Ishikawa (cell line): Measurements from ENCODE around the gene TPRG1.

Experiments used
- CEBPB ChIP-seq: IDR thresholded peaks from 2 replicates; pipeline ENCODE4 v1.6.1; 2012
- CREB1 ChIP-seq: IDR thresholded peaks from 2 replicates; pipeline ENCODE4 v1.6.1; 2012; ENCODE audit warnings: low read depth
- EGR1 ChIP-seq: IDR thresholded peaks from 2 replicates; pipeline ENCODE4 v1.6.1; 2012
- EP300 ChIP-seq: IDR thresholded peaks from 2 replicates; pipeline ENCODE4 v1.6.1; 2012; ENCODE audit warnings: borderline replicate concordance
- FOXM1 ChIP-seq: IDR thresholded peaks from 2 replicates; pipeline ENCODE4 v1.6.1; 2012; ENCODE audit warnings: low read depth, borderline replicate concordance
- MAX ChIP-seq: IDR thresholded peaks from 2 replicates; pipeline ENCODE4 v1.6.1; 2012
- NFIC ChIP-seq: IDR thresholded peaks from 2 replicates; pipeline ENCODE4 v1.6.1; 2012
- RAD21 ChIP-seq: IDR thresholded peaks from 2 replicates; pipeline ENCODE4 v1.6.1; 2012; ENCODE audit warnings: low read depth
- REST ChIP-seq: IDR thresholded peaks from 2 replicates; pipeline ENCODE4 v1.6.1; 2012; ENCODE audit warnings: low read depth, mild to moderate bottlenecking
- TAF1 ChIP-seq: IDR thresholded peaks from 2 replicates; pipeline ENCODE4 v1.6.1; 2012; ENCODE audit warnings: low read depth, mild to moderate bottlenecking
- TCF12 ChIP-seq: IDR thresholded peaks from 2 replicates; pipeline ENCODE4 v1.6.1; 2012; ENCODE audit warnings: low read depth
- TEAD4 ChIP-seq: IDR thresholded peaks from 2 replicates; pipeline ENCODE4 v1.6.1; 2012
- USF1 ChIP-seq: IDR thresholded peaks from 2 replicates; pipeline ENCODE4 v1.6.1; 2012
- YY1 ChIP-seq: IDR thresholded peaks from 2 replicates; pipeline ENCODE4 v1.6.1; 2012; ENCODE audit warnings: low read depth
- ZBTB7A ChIP-seq: IDR thresholded peaks from 2 replicates; pipeline ENCODE4 v1.6.1; 2012; ENCODE audit warnings: low read depth

The TPRG1 gene

GRCh38 chr3:189286188-189286587 lies 114.4 kb downstream of the TPRG1 start:
- TF ChIP-seq USF1: no peak
- TF ChIP-seq CREB1: no peak
- no peak for TF ChIP-seq RAD21
- TF ChIP-seq FOXM1: no peak
- TF ChIP-seq YY1: no peak
- TF ChIP-seq EGR1: no peak
- TF ChIP-seq EP300: no peak

- TF ChIP-seq NFIC (no peak), YY1 (no peak), TAF1 (no peak), CREB1 (no peak), MAX (no peak), ZBTB7A (no peak), USF1 (no peak)
These were observed 115.1 kb downstream of the TPRG1 start for GRCh38 chr3:189286916-189287315.

GRCh38 chr3:189288348-189289235 lies 116.8 kb downstream of the TPRG1 start:
- TF ChIP-seq TCF12: no peak
- TF ChIP-seq YY1: no peak
- TF ChIP-seq RAD21: no peak
- TF ChIP-seq REST: no peak
- TF ChIP-seq NFIC: no peak
- no peak for TF ChIP-seq ZBTB7A
- no peak for TF ChIP-seq EGR1
- TF ChIP-seq EP300: no peak
- TF ChIP-seq CEBPB: no peak
- TF ChIP-seq TEAD4: no peak
- no peak for TF ChIP-seq CREB1
- no peak for TF ChIP-seq MAX
- TF ChIP-seq FOXM1: no peak
- no peak for TF ChIP-seq USF1
- TF ChIP-seq TAF1: no peak

GRCh38 chr3:189289251-189289650 lies 117.5 kb downstream of the TPRG1 start:
- TF ChIP-seq ZBTB7A: no peak

GRCh38 chr3:189292667-189293484 lies 121.1 kb downstream of the TPRG1 start:
- TF ChIP-seq TCF12 (peak; percentile 99), YY1 (peak; percentile 55), TEAD4 (peak; percentile 96), ZBTB7A (no peak), RAD21 (peak; percentile 45), REST (no peak), FOXM1 (peak; percentile 97), EP300 (peak; percentile 99), MAX (peak; percentile 86), CEBPB (peak; percentile 94), CREB1 (no peak), EGR1 (no peak), USF1 (peak; percentile 28; the same call in 1 of the 2 replicates), NFIC (peak; percentile 99), TAF1 (no peak)
